NCI-H128 (cell line): ENCODE measurements around the gene GRIK2.

Experiments used
- DNase-seq: peaks from one replicate; lab custom pipeline; 2025; ENCODE audit not compliant: unreplicated experiment; lab: John Stamatoyannopoulos, UW

GRIK2 gene

DNA sequence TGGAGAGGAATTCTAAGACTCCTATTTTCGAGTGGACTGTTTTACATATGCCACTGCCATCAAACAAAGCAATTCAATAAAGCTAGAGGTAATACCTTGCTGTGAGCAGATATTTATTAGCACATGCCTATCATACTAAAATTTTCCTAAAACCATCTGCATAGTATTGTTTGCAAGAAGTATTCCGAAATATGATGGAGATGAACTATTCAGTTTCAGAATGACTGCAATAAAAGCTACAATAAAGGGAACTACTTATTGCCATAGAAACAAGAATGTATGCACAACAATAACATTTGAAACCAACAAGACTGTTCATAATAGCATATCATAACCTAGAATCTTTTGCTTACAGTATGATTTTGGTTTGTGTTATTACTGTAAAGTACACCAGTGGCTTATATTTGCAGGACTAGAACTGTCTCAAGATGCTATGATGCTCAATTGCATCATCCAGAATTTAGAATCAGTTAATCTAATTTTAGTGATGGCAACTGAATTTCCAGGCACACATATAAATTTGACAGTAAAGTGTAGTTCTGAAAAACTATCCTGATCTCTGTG is 144.3 kb downstream of the GRIK2 start:
- no peak for DNase-seq

GRCh38 chr6:101539510-101540245 is 146.2 kb downstream of the GRIK2 start:
- DNase-seq = no peak

- no peak for DNase-seq
Measured at GRCh38 chr6:101541894-101542293, 148.4 kb downstream of the GRIK2 start.

DNA sequence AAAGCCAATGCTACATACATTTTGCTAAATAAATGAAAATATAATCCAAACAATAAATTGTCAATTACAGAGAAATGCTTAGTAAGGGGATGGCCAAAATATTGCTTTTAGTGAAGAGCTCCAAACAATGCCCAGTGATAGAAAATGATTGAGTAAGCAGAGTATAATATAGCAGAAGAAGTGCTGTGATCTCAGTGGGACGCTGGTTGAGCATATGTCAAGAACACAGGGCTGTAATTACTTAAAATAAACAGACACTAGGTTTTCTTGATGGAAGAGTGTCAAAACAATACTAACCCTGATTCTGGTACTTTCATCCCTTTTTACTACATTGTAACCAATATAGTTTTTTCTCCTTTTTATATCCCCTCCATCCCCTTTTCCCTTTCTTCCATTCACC is 150.3 kb downstream of the GRIK2 start:
- DNase-seq = no peak

DNA sequence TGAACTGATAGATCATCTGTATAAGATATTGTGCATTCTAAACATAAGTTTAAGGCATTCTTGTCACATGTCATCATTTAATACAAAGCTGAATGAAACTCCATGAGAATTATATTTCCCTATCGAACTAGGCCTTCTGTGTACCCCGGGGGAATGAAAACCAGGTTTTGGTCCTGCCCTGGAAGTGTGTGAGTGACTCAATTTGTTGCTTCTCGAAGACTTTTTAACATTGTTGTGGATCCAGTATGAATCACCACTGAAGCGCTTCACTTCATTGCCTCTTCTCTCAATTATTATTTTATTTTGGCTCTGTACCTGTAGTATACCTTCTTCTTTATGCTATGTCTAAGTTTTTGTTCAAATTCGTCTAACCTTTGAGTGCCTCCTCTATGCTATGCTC is 150.8 kb downstream of the GRIK2 start:
- DNase-seq = no peak

DNA sequence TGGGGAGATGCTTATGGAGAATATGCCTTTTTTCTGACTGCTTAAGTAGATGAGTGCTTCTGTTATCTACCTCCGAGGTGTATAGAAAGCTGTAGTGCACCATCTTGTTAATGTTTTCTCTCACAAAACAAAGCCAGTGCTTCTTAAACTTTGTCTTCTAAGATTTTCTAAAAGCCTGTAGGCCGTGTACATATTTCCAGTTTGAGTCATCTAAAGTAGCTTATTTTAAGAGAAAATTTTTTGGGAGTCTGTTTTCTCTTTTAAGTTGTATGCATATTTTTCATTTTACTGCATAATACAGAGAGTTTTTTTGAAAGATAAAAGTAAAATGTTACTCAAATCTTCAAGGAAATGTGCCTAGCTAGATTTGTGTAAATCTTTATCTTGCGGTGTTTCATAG is 151.7 kb downstream of the GRIK2 start:
- no peak for DNase-seq

- DNase-seq = no peak
Measured at GRCh38 chr6:101550451-101550850, 156.9 kb downstream of the GRIK2 start.

DNA sequence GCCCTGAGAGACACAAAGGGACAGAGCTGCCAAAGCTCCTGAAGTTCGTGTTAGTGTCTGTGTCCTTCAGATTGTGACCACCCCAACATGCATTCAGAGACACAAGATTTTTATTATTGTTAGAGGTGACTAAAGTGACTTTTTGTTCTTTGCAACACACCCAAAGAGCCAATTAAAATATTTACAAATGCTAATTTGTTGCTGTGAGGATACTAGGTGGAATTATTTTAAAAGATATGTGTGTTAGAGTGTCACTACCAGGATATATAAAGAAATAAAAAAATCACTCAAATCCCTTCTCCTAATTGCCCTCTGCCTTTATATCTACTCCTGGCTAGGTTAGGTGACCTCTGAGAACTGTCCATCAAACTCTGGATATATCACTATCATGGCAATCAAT is 160.7 kb downstream of the GRIK2 start:
- DNase-seq = no peak

DNA sequence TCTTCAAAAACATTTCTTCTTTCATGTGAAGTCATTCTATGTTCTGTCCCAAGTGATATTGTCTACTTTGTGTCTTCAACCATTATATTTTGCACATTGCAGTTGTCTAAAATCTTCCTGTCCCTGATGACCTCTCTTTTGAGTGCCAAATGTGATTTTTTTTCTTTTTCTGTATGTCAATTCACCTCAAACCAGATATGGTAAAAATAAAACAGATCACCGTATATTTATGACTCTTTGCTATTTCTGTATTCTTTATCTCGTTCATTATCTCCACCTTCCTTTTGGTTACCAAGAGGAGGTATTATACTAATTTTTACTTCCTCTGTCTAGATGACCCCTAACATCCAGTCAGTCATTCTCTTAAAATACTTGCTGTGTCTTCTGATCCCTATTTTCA is 165.2 kb downstream of the GRIK2 start:
- no peak for DNase-seq

GRCh38 chr6:101572627-101573026 is 179.1 kb downstream of the GRIK2 start:
- no peak for DNase-seq

DNA sequence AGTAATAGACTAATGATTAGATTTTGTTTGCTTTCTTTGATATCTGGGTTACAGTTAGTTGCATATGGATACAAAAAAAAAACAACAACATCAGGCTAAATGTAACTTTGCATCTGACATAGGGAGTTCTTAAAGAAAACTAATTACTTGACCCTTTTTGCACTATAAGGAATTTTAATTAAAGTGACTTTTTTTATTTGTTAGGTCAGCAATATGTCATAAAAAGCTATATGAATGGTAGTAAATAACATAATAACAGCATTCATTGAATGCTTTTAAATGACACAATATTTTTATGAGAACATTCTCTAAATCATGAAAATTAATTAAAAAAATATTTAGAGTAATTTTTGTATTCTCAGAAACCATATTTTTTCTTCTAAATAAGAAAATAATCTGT is 183.6 kb downstream of the GRIK2 start:
- DNase-seq = no peak

- DNase-seq = no peak
Measured at GRCh38 chr6:101578306-101578705, 184.8 kb downstream of the GRIK2 start.

GRCh38 chr6:101582792-101583191 is 189.3 kb downstream of the GRIK2 start:
- no peak for DNase-seq

DNA sequence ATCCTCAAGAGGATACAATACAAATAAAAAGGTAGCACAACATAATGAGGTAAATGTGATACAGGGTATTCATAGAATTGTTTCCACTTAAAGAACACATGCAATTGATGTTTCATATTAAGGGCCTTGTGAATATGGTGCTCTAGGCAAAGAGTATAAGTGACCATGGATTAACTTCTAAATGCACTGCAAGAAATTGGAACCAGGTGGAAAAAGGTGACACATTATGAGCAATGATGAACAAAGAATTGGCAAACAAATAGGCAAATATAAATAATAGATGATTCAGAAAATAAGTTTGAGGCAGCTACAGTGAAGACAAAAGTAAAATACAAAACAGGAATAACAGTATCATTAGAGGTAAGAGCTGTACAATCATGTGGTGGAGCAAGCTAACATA is 192.0 kb downstream of the GRIK2 start:
- DNase-seq = no peak

DNA sequence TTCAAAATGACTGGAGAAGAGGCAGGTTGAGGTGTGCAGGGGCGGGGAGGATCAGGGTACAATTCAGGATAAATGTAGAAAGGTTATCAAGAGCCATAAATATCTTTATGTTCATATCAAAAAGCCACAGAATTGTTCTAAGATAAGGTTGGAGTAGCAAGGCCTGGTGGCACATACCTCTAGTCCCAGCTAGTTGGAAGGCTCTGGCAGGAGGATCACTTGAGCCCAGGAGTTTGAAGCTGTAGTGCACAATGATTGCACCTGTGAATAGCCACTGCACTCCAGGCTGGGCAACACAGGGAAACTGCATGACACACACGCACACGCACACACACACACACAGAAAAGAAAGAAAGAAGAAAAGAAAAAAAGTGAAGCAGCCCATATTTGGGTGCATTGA is 194.8 kb downstream of the GRIK2 start:
- DNase-seq = no peak

GRCh38 chr6:101595276-101595675 is 201.8 kb downstream of the GRIK2 start:
- no peak for DNase-seq

DNA sequence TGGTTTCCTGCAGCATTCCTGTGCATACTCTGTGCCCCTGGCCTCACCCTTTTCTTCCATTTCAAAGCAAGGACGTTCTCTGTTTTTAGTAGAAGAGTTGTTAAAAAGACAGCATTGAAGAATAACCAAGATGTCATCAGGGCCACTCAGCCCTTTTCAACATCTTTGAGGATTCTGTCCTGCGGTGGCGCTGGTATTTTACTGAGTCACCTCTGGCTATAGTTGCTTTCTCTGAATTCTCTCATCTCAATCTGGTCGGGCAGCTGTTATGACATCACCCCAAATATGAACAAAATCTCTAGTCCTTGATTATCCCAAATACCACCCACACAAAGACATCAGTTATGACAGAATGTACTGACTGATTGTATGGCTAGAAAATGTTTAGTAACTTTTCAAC is 204.2 kb downstream of the GRIK2 start:
- no peak for DNase-seq

- no peak for DNase-seq
Measured at GRCh38 chr6:101605426-101605825, 211.9 kb downstream of the GRIK2 start.

DNA sequence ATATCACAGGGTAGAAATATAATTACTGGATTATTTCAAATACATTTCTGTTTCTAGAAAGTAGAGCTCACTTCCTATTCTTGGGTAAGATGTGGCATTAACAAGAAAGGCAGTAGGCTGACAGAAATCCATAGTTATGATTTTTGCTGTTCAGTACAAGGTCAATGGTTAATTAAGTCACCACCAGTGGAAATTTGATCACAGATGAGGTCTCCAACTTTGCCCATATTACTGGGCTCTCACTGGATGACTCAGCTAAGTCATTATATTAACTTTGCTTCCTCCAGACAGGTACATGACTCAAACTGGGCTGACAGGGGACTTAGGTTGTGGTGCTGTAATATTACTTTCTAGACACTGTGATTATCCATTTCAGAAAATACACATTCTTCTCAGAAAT is 212.4 kb downstream of the GRIK2 start:
- no peak for DNase-seq

DNA sequence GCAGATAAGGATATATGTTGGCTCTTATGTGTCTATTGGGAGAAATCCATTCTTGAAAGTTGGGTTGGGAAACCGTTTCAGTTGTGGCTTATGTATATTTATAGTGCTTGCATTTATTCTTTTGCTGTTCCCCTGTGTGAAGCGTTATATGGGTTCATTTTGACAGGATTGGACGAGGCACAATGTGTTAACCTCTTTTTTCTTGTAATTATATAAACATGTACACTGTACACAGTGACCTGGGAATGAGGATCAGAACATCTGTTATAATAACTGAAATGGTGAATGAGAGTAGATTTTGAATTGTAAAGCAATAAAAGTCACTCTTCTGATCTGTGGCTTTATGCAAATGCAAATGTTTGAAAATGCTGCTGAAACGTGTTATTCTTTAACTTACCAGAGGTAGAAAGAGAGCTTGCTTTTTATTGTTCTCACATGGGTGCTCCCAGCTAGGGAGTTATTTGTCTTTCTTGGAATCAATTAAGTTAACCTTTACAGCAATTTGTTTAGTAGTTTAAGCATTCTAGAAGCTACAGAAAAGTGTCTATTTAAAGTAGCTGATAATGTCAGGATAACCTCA is 213.7 kb downstream of the GRIK2 start:
- DNase-seq = no peak

- DNase-seq = no peak
Measured at GRCh38 chr6:101608703-101609102, 215.2 kb downstream of the GRIK2 start.

DNA sequence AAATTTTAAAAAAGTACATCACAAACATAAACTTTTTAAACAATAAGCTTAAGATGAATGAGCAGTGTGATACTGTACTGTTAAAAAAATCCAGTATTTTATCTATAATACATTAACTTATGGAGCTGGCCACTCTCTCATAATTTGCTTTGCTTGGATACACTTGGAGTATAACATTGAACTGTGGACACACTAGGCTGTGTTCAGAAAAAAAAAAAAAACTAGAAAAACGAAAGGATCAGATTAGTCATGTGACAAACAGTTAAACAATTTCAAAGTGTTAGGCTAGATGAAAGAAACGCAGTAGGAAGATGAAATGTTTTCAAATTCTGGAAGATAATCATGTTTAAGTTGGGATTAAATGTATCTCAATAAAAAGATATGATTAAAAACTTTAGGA is 220.0 kb downstream of the GRIK2 start:
- DNase-seq = no peak

- no peak for DNase-seq
Measured at GRCh38 chr6:101614774-101615173, 221.3 kb downstream of the GRIK2 start.
